CD4-positive, alpha-beta T cell treated with Interleukin-1 beta for 1 hour (primary cell): Measurements from ENCODE around the gene KLF13.

Experiments
- DNase-seq, 2 donors: peaks; one replicate each; pipeline ENCODE4 v3.0.0-alpha.2; 2020 to 2022

The KLF13 gene

DNA sequence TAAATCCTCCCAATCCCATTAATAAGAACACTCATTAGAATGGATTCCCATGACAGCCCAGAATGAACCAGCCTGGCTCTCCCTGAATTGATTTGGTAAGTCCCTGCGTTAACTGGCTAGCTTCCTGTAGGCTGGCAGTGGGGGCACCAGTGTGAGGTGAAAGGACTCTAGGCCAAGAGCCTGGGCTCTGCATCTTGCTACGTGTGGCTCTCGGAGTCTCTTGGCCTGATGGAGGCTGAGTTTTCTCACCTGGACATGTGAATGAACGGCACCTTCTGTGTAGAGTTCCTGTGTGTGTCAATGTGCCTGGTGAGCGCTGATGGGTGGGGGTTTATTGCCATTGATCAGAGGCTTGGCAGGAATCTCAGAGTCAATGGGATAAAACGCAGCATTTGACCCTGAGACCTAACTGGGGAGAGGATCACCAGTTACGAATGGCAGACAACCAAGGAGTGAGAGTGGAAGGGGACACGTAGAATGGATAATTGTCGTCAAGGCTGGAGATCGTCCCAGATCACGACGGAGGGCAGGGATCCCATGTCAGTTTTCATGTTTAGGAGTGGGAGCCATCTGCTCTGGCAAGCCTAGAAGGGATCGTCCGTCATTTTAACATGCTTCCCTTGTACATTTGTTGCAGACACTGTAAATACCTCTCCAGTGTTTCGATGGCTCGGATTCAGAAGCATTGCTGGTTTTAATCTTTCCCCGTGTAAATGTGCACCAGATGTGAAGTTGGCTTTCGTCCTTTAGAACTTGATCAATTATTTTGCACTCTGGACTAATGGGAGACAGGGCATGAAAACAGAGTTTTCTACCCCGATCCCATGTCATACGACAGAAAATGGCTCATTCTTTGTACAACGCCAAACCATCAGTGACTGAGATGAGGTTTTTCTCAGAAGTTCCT is 9.0 kb upstream of the KLF13 start:
- no peak for DNase-seq

GRCh38 chr15:31318429-31318828 is 8.2 kb upstream of the KLF13 start:
- no peak for DNase-seq

GRCh38 chr15:31320022-31320421 is 6.6 kb upstream of the KLF13 start:
- DNase-seq: no peak

DNA sequence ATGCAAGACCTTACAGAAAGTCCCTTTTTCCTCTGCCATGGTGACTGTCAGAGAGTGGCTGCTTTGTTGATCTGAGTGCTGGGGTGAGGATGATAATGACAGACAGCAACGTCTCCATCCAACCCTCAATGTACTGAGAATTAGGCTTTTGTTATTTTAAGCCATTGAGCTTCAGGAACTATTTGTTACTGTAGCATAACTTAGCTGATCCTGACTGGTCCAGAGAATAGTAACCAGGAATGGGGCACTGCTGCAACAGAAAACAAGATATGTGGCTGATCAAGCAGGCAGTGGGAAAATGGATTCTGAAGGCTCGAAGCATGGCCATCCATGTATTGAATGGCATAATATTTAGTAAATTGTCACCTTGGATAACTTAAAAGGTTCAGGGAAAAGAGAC is 5.2 kb upstream of the KLF13 start:
- no peak for DNase-seq

DNA sequence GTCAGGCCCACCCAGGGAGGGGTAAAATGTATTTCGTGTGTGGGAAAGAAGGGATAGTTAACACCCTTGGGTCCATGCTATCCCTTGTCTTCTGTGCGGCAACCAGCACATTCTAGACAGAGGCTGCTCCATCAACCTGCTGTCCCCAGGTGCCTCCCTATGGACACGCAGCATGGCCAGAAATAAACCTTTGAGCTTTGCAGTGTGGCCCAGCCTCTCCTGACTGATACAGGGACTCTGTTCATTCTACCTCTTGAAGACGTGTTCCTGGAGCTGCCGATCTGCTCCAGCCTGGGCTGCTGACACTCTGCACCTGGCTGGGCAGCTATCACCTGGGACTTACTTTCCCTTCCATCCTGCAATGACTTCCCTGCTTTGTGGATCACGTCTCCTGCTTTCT is 4.1 kb upstream of the KLF13 start:
- no peak for DNase-seq

GRCh38 chr15:31323627-31324026 is 3.0 kb upstream of the KLF13 start:
- no peak for DNase-seq

GRCh38 chr15:31324186-31324585 is 2.4 kb upstream of the KLF13 start:
- DNase-seq: no peak

DNA sequence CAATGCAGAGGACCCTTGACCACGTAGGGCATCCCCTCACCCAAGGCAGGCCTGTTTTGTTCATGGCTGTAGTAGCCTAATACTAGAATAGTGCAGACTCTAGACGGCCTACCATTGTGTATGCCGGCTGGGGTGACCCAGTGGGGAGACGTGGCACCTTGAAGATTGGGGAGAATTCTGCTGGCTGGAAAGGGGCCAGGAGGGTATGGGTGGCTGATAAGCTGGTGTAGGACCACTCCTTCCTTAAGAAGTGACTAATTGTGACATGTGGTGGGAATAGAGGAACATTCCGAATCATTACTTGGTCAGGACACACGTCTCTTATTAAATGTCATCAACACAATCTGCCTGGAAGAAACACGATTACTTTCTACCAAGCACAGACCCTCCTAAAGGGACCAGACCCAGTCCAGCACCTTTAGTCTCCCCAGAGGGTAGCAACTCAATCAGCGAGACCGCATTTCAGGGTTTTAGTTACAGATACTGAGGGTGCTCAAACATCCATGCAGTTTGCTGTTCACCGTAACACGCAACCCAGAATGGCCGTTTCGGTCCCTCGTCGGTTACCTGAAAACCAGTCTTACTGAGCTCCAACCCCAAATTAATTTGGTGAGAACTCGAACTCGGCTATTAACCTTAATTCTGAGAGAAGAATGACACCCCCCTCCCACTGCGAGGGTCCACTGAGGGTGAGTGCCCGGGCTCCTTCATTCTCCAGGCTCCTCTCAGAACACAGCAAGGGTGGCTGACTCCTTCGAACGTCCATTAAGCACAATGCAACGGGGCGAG is 1.6 kb upstream of the KLF13 start:
- DNase-seq: no peak

DNA sequence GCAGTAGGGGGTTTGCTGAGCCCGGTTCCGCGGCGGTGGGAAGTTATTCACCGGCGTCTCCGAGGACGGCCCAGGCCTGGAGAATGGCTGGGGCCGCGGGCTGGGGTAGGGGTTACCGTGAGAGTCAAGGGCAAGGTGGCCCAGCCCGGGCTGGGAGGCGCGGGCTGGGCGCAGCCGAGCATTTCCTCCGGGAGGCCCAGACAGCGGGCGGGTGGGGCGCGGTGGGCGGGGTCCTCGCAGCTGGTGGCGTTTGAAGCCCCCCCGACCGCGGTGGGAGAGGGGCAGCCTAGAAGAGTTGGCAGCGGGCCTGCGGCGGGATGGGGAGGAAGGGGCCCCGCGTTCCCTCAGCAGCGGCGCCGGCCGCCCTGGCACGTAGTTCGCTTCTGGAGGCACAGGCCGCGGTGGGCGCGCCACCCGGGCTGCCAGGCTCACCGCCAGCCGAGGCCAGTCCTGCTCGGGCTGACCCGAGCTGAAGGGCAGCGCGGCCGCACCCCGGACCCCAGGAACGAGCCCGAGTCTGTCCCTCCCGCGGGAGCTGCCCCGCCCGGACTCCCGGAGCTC is 960 bp upstream of the KLF13 start:
- DNase-seq: peak; percentile 67 to 70

GRCh38 chr15:31326875-31327668 is 437 bp downstream of the KLF13 start:
- DNase-seq: peak; percentile 79 to 83

GRCh38 chr15:31327669-31328427 is 1.2 kb downstream of the KLF13 start:
- DNase-seq: peak; percentile 86 to 87

DNA sequence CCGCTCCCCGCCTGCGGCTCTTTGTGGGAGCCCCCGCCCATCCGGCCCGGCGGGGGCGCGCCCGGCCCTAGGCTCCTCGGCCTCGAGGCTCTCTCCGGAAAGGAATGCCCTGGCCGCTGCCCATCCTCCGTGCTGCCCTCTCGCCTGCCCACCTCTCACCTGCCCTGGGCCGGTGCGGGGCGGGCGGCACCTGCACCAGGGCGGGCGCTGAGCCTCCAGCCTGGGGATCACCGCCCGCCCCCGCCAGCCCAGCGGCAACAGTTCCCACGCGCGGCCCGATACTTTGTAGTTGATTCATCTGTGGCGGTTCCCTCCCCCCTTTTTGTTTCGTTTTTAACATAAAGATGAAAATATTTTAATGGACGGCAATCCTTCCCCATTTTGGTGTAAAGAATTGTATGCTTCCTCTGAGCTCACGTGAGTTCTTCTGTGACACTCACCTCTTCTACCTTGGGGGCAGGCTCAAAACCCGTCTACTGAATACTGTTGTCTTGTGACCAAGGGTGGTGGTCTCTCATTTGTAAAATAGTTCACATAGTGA is 1.9 kb downstream of the KLF13 start:
- DNase-seq: peak; percentile 63 to 69

GRCh38 chr15:31328969-31329639 is 2.5 kb downstream of the KLF13 start:
- DNase-seq: peak in 1 of 2 donors; percentile 43

DNA sequence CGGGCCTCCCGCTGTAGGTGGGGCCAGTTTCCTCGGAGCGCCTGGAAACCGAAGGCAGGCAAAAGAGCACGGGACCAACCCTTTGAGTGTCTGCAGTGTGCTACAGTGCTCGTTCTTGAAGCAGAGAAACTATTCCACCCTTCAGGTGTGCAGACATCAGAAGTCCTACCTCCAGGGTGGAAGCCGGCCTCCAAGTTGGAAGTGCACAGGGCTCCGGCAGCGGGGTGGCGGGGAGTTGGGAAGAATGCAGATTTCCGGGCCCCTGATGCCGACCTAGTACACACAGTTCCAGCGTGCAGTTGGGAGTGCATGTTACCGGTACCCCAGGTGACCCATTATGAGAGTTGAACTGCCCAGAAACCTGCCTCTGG is 3.0 kb downstream of the KLF13 start:
- DNase-seq: no peak

- DNase-seq: no peak
Measured at GRCh38 chr15:31330111-31330785, 3.6 kb downstream of the KLF13 start.

- DNase-seq: no peak
Measured at GRCh38 chr15:31330836-31331235, 4.2 kb downstream of the KLF13 start.

GRCh38 chr15:31331389-31331788 is 4.8 kb downstream of the KLF13 start:
- DNase-seq: no peak

DNA sequence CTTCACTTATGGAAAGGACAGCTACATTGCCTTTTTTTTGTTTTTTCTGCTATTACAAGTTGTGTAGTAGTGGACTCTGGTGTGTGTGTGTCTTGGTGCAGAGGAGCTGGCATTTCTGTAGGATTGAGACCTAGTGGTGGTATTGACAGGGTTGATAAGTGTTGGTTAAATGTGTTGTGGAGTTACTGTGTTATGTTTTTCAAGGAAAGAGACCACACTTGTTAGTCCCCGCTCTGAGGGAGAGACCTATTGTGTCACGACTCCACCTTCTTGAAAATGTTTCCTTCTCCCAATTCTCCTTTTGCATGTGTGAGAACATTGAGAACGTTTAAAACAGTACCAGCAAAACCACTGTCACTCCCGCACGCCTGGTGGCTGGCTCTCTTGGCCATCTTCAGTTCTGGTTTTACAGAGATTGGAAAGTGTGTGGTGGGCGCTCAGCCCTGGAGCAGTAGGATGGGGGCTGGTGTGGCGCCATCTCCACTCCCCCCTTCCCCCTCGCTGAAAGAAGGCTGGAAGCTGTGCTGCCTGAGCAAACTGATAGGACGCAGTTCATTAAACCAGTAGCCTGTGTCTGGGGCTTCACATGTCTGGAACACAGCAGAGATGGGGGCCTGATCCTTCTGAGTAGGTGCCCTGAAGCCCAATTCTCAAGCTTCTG is 5.5 kb downstream of the KLF13 start:
- DNase-seq: no peak

GRCh38 chr15:31332681-31333071 is 6.0 kb downstream of the KLF13 start:
- DNase-seq: no peak

GRCh38 chr15:31333119-31333518 is 6.5 kb downstream of the KLF13 start:
- DNase-seq: no peak
